Heart right ventricle (tissue), 16 donors: Measurements from ENCODE around the gene PKP1. TPM values are rescaled to one million over a fixed set of nuclear protein-coding genes. Genes with fewer than 3 reads are reported as not detected.

ENCODE experiments used
- ATAC-seq, 8 donors: fragments of 200-7000 bp; cut with Tn5 transposase; one replicate each; pipeline ENCODE4 v1.9.1; 2020; ENCODE audit warnings: mild to moderate bottlenecking in 8 of 8, moderate library complexity in 8 of 8, moderate number of reproducible peaks in 1 of 8
- DNase-seq, 2 donors: peaks; one replicate each; pipeline ENCODE4 v3.0.0-alpha.2; 2020
- H3K27ac ChIP-seq, 10 donors: fragments of 200-600 bp; sonication (generic) in 2 of 10; one replicate each; pipeline versions ENCODE4 v1.5.0 to v1.8.0; 2020 to 2022; ENCODE audit warnings: mild to moderate bottlenecking in 3 of 10
- H3K27me3 ChIP-seq, 7 donors: fragments of 200-600 bp; one replicate each; pipeline ENCODE4 v1.8.0; 2021 to 2022; ENCODE audit warnings: mild to moderate bottlenecking in 2 of 7
- H3K36me3 ChIP-seq, 9 donors: fragments of 200-600 bp; sonication (generic) in 1 of 9; one replicate each; pipeline versions ENCODE4 v1.5.0 to v1.8.0; 2020 to 2022; ENCODE audit warnings: mild to moderate bottlenecking in 2 of 9
- H3K4me1 ChIP-seq, 9 donors: fragments of 200-600 bp; sonication (generic) in 1 of 9; one replicate each; pipeline versions ENCODE4 v1.5.0 to v1.8.0; 2020 to 2022; ENCODE audit warnings: mild to moderate bottlenecking in 4 of 9
- H3K4me3 ChIP-seq, 10 donors: fragments of 200-600 bp; sonication (generic) in 2 of 10; one replicate each; pipeline versions ENCODE4 v1.5.0 to v1.8.0; 2020 to 2022; ENCODE audit warnings: mild to moderate bottlenecking in 7 of 10, moderate library complexity in 2 of 10
- H3K9me3 ChIP-seq, 11 donors: fragments of 200-600 bp in 10 of 11; sonication (generic) in 2 of 11; one replicate each; pipeline versions ENCODE4 v1.5.0 to v1.8.0; 2013 to 2022; ENCODE audit warnings: mild to moderate bottlenecking in 2 of 11, control low read depth in 1 of 11, moderate library complexity in 1 of 11
- CTCF ChIP-seq, 9 donors: fragments of 200-600 bp; sonication (generic) in 2 of 9; IDR thresholded peaks; one replicate each; pipeline versions ENCODE4 v1.5.0 to v1.8.0; 2021 to 2022; ENCODE audit warnings: antibody characterized with exemption in 9 of 9, mild to moderate bottlenecking in 5 of 9, moderate library complexity in 1 of 9
- WGBS, 2 donors: extraction: QIAGEN DNeasy Blood & Tissue Kit; methylation state at CpG; one replicate each; pipeline ENCODE4 v1.1.7; 2013; ENCODE audit warnings: inconsistent platforms in 1 of 2; 5-methylcytosine and 5-hydroxymethylcytosine counted together
- intact Hi-C, 10 donors: fragments of 100-400 bp; cut with DNase I; formaldehyde crosslinking; loops; one replicate each; pipeline versions ENCODE4 v1.11.1 to v1.14.2; 2022
- polyA plus RNA-seq, 2 donors: library from polyadenylated mRNA; stranded (reverse); fragments of 200-250 nt; gene quantifications; one replicate each; pipeline ENCODE4 v1.2.3, GENCODE V29; 2013
- total RNA-seq, 10 donors: library from RNA; stranded (reverse); fragmentation: NEBNext Ultra II Directional in 3 of 10; extraction: Animal tissue kit (Norgen Biotek cat#: 25700) in 3 of 10; gene quantifications; one replicate each; pipeline versions ENCODE4 v1.2.1 to v1.2.4, GENCODE V29; 2021 to 2023
- donor health status: Arrhythmogenic right ventricular cardiomyopathy.
- donor health status: ischemic (EF 13 %, LVEDD 7.1; RV severe dilation, severe dysfunction).
- donor health status: healthy with polysubstance abuse.
- donor health status: DM: no; HTN: yes; CAD: no.
- donor health status: DM: no; HTN: no; CAD: no.
- donor health status: ischemic (EF 25% LVEDD 6.9; RV normal size, moderate dysfunction).
- donor health status: ischemic (EF 25% LVEDD 5.7; RV mildly dilated, moderate dysfunction).
- donor health status: healthy.
- donor health status: DM: yes; HTN: yes; CAD: no.
- donor health status: Ischemic cardiomyopathy.
- donor health status: ischemic (EF 35%, LVEDD 5.7; RV mildly dilated, moderate dysfunction).
- donor health status: nonischemic (EF 11% LVEDD 7.7; RV severe dilation, severe dysfunction).
- donor health status: DM: yes; HTN: yes; CAD: no.
- donor health status: PGD.
- donor health status: ischemic (EF 29% LVEDD 5.4; RV normal size, mild dysfunction).
- donor health status: nonischemic (EF 23%, LVEDD 6.1; RV moderate dilation, normal function).

PKP1 gene
- total and polyA plus RNA-seq, 12 donors = 0.05 to 1.2 (median 0.33) TPM

GRCh38 chr1:201329286-201329685, 46.0 kb downstream of the PKP1 start:
- Histone ChIP-seq H3K27me3 (no peaks in the 10 kb centered on the region), H3K9me3 (no peaks in the 10 kb centered on the region), H3K27ac (peak overlapping the region in 3 of 10 donors; percentile 26 to 45 (median 41)), H3K36me3 (no peaks in the 10 kb centered on the region), H3K4me3 (no peak overlapping the region), H3K4me1 (peaks cover 0 to 21% (median 4%) of the 10 kb centered on the region in 9 donors)
- no peak for TF ChIP-seq CTCF (IDR thresholded peaks at IDR 0.05)
- WGBS, 2 donors = 38 to 39% methylated on average over 2 of the region's 2 CpGs
- ATAC-seq (peak in 7 of 8 donors; percentile 12 to 69 (median 45)), DNase-seq (no peak)
- intact Hi-C loops = no loop called here

GRCh38 chr1:201329801-201330200, 46.5 kb downstream of the PKP1 start:
- H3K27ac ChIP-seq = peak overlapping the region in 3 of 10 donors; percentile 26 to 45 (median 41)
- no peaks in the 10 kb centered on the region for H3K27me3 ChIP-seq
- no peak for TF ChIP-seq CTCF (IDR thresholded peaks at IDR 0.05)
- peak in 6 of 8 donors; percentile 23 to 76 (median 52) for ATAC-seq
- DNase-seq = no peak
- no peaks in the 10 kb centered on the region for H3K36me3 ChIP-seq
- 68 to 70% methylated on average over 4 of the region's 4 CpGs for WGBS, 2 donors
- peaks cover 0 to 21% (median 4%) of the 10 kb centered on the region in 9 donors for H3K4me1 ChIP-seq
- H3K9me3 ChIP-seq = no peaks in the 10 kb centered on the region
- H3K4me3 ChIP-seq = no peak overlapping the region
- intact Hi-C loops = no loop called here

GRCh38 chr1:201330541-201330940, 47.2 kb downstream of the PKP1 start:
- TF ChIP-seq CTCF (IDR thresholded peaks at IDR 0.05) = no peak
- no peak for ATAC-seq
- H3K36me3 ChIP-seq = no peaks in the 10 kb centered on the region
- no peaks in the 10 kb centered on the region for H3K27me3 ChIP-seq
- no peak for DNase-seq
- H3K4me3 ChIP-seq = no peak overlapping the region
- peaks cover 0 to 21% (median 8%) of the 10 kb centered on the region in 9 donors for H3K4me1 ChIP-seq
- no peak overlapping the region for H3K27ac ChIP-seq
- intact Hi-C loops = no loop called here
- H3K9me3 ChIP-seq = no peaks in the 10 kb centered on the region
- 89 to 93% methylated on average over 2 of the region's 2 CpGs for WGBS, 2 donors

GRCh38 chr1:201331166-201331565, 47.9 kb downstream of the PKP1 start:
- ATAC-seq = no peak
- Histone ChIP-seq H3K27ac (no peak overlapping the region), H3K36me3 (no peaks in the 10 kb centered on the region), H3K4me3 (no peak overlapping the region), H3K4me1 (peaks cover 0 to 21% (median 9%) of the 10 kb centered on the region in 9 donors), H3K27me3 (no peaks in the 10 kb centered on the region), H3K9me3 (no peaks in the 10 kb centered on the region)
- intact Hi-C loops = no loop called here
- WGBS, 2 donors = 80 to 87% methylated on average over 7 of the region's 7 CpGs
- no peak for DNase-seq
- no peak for TF ChIP-seq CTCF (IDR thresholded peaks at IDR 0.05)
